Left lobe of liver (tissue), 2 donors: ENCODE results near the gene KLHL17. TPM values are rescaled to one million over a fixed set of nuclear protein-coding genes. Genes with fewer than 3 reads are reported as not detected.

Source experiments
- ATAC-seq: fragments of 200-7000 bp; cut with Tn5 transposase; one replicate; pipeline ENCODE4 v1.9.1; 2020; ENCODE audit warnings: mild to moderate bottlenecking, moderate library complexity
- DNase-seq: peaks from one replicate; pipeline ENCODE4 v3.0.0-alpha.2; 2020; ENCODE audit warnings: low spot score
- total RNA-seq: library from RNA; stranded (reverse); gene quantifications from one replicate; pipeline ENCODE4 v1.2.1, GENCODE V29; 2021
- donor health status: DM: no; HTN: no; CAD: no; lungs with moderate emphysema.
- donor health status: DM: no; HTN: yes; CAD: no.

KLHL17 gene
- total RNA-seq, 1 donor from 2014 or later, result 7.3 TPM

- ATAC-seq (peak; percentile 1), DNase-seq (no peak)
Measured at GRCh38 chr1:1013922-1014648, 53.7 kb downstream of the KLHL17 start.

GRCh38 chr1:1014799-1015681 is 54.7 kb downstream of the KLHL17 start:
- ATAC-seq, result no peak
- no peak for DNase-seq

Other genes with a start within 250 kb of the KLHL17 start
- gene SAMD11, start 36.7 kb upstream of the KLHL17 start, total RNA-seq, result 4.9 TPM
- 32.5 TPM for gene NOC2L, start 1.3 kb upstream of the KLHL17 start, total RNA-seq
- gene PLEKHN1, start 5.9 kb downstream of the KLHL17 start, total RNA-seq, result 0.28 TPM
- 0.83 TPM for gene PERM1, start 21.5 kb downstream of the KLHL17 start, total RNA-seq
- 3.9 TPM for gene HES4, start 39.5 kb downstream of the KLHL17 start, total RNA-seq
- gene ISG15, start 52.9 kb downstream of the KLHL17 start, total RNA-seq, result 26.3 TPM
- gene AGRN, start 59.5 kb downstream of the KLHL17 start, total RNA-seq, result 39.3 TPM
- gene RNF223, start 113.7 kb downstream of the KLHL17 start, total RNA-seq, result not detected
- gene C1orf159, start 155.5 kb downstream of the KLHL17 start, total RNA-seq, result 8.4 TPM
- not detected for gene TTLL10, start 213.3 kb downstream of the KLHL17 start, total RNA-seq
- not detected for gene TNFRSF18, start 246.0 kb downstream of the KLHL17 start, total RNA-seq